Fibroblast of villous mesenchyme (primary cell): Measurements from ENCODE around the gene CCDC192. TPM values are rescaled to one million over a fixed set of nuclear protein-coding genes. Genes with fewer than 3 reads are reported as not detected.

ENCODE experiments used
- DNase-seq: peaks from one replicate; pipeline ENCODE4 v3.0.0-alpha.2; 2010; ENCODE audit warnings: low read depth
- H3K4me3 ChIP-seq: 2 replicates; pipeline ENCODE4 v1.5.1; 2011; ENCODE audit warnings: low read depth, mild to moderate bottlenecking, low read length
- CTCF ChIP-seq: IDR thresholded peaks from 2 replicates; pipeline ENCODE4 v1.5.1; 2012; ENCODE audit warnings: low read depth, mild to moderate bottlenecking, low read length; ENCODE audit not compliant: insufficient read depth
- total RNA-seq: library from RNA; depleted of rRNA; stranded (reverse); fragments of >200 nt; gene quantifications from 2 replicates; pipeline ENCODE4 v1.2.3, GENCODE V29; 2012

CCDC192 gene
- total RNA-seq, 1 donor, result not detected

DNA sequence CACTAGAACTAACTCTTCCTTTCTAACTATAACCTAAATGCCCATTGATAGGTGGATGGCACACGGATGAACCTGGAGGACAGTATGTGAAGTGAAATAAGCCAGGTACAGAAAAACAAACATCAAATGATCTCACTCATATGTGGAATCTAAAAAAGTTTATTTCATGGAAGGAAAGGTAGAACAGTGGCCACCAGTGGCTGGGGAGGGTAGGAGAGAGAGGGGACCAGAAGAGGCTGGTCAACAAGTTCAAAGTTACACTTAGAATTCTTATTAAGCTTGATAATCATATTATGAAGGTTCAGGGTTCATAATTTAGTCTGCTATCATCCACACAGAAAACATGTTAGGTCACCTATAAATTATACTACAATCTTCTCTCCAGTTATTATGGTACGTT is 272.8 kb downstream of the CCDC192 start:
- H3K4me3 ChIP-seq, result no peak overlapping the region
- DNase-seq, result no peak
- TF ChIP-seq CTCF, result no peak

DNA sequence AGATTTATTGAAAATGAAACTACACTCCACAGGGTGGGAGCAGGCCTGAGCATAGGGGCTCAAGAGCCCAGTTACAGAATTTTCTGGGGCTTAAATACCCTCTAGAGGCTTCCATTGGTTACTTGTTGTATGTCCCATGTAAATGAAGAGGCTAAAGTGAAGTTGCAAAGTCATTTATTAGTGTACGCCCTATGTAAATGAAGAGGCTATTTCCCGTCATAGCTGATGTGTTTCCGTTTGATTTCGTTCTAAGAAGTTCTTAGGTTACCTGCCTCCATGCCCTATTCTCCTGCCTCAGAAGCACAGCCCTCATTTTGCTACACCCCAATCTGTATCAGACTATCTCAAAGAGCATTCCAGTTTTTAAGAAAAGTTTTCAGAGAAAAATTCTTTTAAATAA is 273.3 kb downstream of the CCDC192 start:
- no peak overlapping the region for H3K4me3 ChIP-seq
- TF ChIP-seq CTCF, result no peak
- no peak for DNase-seq

- no peak overlapping the region for H3K4me3 ChIP-seq
- DNase-seq, result no peak
- no peak for TF ChIP-seq CTCF
These were observed 274.0 kb downstream of the CCDC192 start for GRCh38 chr5:127976991-127977717.

GRCh38 chr5:127978738-127979300 is 275.6 kb downstream of the CCDC192 start:
- TF ChIP-seq CTCF, result no peak
- no peak overlapping the region for H3K4me3 ChIP-seq
- DNase-seq, result no peak

- DNase-seq, result no peak
- no peak for TF ChIP-seq CTCF
- no peak overlapping the region for H3K4me3 ChIP-seq
These were observed 276.3 kb downstream of the CCDC192 start for GRCh38 chr5:127979475-127979874.

DNA sequence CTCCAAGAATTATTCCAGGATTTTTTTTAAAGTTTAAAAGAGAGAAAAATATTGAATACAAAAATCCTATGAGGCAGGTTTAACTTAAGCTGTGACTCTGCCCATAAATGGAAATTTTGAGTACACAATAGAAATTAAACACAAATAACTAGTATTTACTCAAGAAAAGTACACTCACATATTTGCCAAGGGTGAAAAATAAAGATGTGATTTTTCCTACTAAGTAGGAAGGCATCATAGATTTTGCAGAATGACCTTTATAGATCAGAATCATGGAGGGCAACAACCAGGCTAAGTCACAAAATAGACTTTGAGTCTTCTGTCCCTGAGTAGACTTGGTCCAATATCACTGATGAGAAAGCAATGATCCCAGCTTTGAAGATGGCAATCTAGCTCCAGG is 277.7 kb downstream of the CCDC192 start:
- H3K4me3 ChIP-seq, result no peak overlapping the region
- TF ChIP-seq CTCF, result no peak
- no peak for DNase-seq

- no peak for DNase-seq
- no peak overlapping the region for H3K4me3 ChIP-seq
- no peak for TF ChIP-seq CTCF
These were observed 278.3 kb downstream of the CCDC192 start for GRCh38 chr5:127981498-127981897.
